Brain pericyte (primary cell): ENCODE measurements around the gene TMPO.
A peak's percentile ranks its signal among the peaks of the same experiment; 100 is the strongest.
"Not testable (repeated sequence)": the region's sequence is repeated elsewhere in the genome, so short reads cannot be mapped to it uniquely, and the experiment has no call there.

Experiments
- DNase-seq: peaks from one replicate; pipeline ENCODE4 v3.0.0-alpha.2; 2012; ENCODE audit warnings: low read depth, low spot score

TMPO gene

DNA sequence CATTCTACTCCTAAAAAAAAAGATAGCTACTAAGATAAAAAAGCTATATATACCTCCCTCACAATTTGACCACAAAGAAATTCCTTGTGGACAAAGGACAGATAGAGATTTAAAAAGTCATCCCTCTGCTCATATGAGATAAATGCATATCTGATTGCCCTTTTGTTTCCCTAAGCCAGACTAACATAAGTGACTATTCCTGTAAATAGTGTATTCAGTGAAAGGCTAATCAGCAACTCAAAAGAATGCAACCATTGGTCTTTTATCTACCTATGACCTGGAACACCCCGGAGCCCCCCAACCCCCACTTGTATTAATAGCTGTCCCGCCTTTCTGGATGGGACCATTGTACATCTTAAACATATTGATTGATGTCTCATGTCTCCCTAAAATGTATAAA, 6.3 kb upstream of the TMPO start:
- no peak for DNase-seq

DNA sequence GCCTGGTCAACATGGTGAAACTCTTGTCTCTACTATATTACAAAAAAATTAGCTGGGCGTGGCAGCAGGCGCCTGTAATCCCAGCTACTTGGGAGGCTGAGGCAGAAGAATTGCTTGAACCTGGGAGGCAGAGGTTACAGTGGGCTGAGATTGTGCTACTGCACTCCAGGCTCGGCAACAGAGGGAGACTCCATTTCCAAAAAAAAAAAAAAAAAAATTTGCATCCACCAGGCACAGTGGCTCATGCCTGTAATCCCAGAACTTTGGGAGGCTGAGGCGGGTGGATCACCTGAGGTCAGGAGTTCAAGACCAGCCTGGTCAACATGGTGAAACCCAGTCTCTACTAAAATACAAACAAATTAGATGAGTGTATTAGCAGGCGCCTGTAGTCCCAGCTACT, 3.6 kb upstream of the TMPO start:
- not testable (repeated sequence) for DNase-seq

DNA sequence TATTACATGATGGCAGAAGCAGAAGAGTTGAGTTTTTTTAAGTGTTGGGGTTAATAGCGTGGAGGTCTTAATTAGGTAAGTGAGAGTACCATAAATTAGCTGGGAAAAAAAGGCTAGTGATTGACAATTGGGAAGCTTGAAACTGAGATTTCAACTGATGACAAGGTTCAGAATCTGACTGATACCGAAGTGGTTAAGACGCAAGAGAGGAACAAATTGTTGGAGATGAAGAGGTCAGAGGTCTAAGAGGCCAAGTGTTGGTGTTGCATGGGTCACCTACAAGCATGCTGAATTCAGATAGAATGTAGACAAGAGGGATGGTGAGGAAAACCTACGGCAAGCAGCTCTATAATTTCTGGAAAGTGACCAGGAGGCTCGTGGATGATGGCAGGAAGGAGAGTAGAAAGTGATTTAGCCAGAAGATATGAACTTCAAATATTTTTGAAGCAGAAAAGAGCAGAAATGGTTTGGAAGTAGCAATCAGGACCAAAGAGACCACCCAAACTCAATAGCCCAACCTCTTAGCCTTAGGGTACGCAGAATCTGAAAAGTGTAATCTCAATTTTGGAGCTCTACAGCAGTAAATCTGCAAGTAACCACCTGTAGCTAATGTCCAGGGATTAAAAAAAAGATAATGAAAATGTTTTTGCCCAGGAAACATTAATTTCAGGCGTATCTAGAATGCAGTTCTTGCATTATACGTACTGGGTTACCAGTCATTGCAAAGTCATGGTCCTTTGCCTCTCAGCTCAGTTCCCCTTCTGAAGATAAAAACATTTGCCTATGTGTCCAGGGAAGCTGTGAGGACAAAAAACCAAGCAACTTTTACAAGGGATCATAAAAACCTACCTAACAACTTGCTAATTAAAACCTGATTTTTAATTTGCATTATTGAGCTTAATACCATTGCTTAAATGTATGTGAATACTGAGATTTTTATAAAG, 1.7 kb upstream of the TMPO start:
- no peak for DNase-seq

DNA sequence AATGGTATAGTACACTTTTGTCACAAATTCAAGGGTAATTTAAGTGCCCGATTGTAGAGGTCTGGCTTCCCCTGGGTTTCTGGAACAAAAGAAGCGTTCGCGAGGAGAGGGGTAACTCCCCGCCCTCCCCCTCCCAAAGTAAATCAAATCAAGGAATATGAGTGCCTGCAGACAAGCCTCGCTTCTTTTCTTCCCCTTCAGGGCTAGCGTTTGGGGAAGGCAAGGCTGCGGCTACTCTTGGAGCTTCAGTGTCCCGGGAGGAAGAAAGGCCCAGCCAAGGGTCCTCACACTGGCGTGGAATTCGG, 456 bp upstream of the TMPO start:
- DNase-seq = no peak

DNA sequence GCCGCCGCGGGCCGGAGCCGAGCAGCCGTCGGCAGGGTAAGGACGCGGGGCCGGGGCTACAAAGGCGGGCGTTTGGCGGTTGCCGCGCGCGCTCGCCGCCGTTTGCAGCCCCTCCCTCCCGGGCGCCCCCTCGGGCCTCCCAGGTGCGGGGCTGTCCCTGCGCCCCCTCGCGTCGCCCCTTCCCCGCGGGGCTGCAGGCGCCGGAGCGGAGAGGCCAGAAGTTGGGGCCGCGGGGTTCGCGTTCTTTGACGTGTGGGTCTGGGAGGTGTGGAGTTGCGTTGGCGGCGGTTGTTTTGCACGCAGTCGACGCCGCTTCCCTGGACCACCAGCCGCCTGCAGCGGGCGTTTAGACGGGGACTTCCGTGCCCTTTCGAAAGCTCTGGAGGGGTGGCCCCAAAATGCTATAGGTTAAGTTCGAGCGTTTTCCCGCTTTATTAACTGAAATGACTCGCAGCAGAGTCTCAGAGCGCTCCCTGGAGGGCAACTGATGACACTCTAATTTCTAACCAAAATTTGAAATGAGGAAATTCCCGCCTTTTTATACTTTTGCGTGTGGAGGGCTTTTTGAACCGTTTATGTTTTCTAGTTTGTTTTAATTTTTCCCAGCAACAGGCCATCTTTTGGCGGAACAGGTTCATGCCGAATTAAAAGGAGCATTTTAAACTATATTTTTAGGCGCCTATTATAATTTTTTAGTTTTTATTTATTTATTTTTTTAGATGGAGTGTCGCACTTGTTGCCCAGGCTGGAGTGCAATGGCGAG, 902 bp downstream of the TMPO start:
- DNase-seq = peak; percentile 16

DNA sequence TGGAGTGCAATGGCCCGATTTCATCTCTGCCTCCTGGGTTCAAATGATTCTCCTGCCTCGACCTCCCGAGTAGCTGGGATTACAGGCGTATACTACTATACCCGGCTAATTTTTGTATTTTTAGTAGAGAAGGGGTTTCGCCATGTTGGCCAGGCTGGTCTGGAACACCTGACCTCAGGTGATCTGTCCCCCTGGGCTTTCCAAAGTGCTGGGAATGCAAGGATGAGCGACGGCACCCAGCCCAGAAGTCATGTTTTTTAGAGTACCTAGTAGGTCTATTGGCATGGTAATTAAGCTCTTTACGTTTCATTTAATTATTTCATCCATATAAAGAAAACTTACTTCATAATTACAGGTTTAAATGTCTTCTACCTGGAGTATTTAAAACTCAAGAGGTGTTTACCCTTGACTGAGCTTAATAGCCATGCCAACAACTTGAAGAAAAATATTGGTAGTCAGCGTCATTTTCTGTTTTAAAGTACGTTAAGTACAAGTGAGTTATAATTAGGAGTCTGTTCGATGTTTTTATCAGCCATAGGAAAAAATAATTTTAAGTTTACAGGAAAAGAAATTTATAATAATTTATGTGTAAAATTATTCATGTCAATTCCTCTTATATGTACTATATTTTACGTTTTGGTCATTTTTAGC, 4.0 kb downstream of the TMPO start:
- DNase-seq = no peak

DNA sequence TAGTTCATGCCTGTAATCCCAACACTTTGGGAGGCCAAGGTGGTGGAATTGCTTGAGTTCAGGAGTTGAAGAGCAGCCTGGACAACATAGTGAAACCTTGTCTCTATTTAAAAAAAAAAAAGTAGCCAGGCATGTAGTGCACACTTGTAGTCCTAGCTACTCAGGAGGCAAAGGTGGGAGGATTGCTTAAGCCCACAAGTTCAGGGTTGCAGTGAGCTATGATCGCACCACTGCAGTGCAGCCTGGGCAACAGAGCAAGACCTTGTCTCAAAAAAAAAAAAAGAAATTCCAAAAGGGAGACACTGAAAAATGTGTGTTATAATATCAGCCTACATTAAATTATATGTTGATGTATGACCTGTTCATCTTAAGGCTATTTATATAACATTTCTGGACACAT, 14.7 kb downstream of the TMPO start:
- DNase-seq = no peak

DNA sequence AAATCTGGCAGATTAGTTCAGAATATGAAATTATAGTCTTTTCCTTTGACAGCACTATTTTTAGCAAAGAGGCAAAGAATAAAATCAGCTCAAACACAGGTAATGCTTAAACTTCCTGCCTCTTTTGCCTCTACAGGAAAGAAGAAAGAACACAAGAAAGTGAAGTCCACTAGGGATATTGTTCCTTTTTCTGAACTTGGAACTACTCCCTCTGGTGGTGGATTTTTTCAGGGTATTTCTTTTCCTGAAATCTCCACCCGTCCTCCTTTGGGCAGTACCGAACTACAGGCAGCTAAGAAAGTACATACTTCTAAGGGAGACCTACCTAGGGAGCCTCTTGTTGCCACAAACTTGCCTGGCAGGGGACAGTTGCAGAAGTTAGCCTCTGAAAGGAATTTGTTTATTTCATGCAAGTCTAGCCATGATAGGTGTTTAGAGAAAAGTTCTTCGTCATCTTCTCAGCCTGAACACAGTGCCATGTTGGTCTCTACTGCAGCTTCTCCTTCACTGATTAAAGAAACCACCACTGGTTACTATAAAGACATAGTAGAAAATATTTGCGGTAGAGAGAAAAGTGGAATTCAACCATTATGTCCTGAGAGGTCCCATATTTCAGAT, 17.4 kb downstream of the TMPO start:
- peak; percentile 13 for DNase-seq

DNA sequence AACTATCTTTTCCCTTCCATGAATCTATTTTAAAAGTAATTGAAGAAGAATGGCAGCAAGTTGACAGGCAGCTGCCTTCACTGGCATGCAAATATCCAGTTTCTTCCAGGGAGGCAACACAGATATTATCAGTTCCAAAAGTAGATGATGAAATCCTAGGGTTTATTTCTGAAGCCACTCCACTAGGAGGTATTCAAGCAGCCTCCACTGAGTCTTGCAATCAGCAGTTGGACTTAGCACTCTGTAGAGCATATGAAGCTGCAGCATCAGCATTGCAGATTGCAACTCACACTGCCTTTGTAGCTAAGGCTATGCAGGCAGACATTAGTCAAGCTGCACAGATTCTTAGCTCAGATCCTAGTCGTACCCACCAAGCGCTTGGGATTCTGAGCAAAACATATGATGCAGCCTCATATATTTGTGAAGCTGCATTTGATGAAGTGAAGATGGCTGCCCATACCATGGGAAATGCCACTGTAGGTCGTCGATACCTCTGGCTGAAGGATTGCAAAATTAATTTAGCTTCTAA, 18.4 kb downstream of the TMPO start:
- DNase-seq = no peak

DNA sequence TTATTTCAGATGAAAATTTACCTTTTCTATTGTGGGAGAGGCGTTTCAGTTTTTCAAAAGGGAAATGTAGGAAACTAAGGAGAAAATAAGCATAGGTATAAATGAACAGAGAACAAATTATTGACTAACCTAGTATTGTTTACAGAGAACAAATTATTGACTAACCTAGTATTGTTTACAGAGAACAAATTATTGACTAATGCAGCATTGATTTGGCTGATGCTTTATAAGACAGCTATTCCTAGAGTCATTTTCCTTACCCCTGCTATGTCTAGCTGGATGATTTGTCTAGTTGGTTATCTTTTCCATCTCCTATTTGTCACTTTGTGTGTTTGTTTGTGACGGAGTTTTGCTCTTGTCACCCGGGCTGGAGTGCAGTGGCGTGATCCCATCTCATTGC, 22.6 kb downstream of the TMPO start:
- no peak for DNase-seq

DNA sequence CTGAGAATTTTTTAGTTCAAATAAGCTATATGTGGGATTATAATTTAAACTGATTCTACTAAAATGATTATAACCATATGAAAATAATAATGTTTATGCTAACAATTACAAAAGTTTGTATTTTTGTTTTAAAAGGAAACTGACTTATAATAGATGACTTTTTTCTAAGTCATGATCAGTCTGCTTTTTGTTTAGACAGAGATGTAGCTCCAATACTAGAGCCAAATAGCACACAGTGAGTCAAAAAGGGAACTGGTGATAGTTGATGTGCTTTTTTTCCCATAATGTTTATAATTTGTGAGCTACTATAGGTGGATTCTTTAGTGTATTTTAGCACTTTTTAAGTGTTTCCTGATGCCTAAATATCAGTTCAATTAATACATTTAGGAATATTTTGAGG, 28.3 kb downstream of the TMPO start:
- no peak for DNase-seq

DNA sequence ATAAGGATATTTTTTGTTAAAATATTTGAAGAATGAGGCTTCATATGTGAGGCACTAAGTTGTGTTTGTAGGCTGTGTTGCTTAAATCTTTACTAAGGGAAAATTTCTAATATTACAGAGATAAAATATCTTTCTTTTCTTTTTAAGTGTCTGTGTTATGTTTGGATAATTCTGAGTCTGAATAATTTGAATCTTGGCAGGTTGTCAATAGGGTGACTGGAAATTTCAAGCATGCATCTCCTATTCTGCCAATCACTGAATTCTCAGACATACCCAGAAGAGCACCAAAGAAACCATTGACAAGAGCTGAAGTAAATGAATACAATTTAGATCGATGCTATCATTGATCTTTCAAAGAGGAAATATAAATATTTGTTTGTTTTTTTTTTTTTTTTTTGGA, 29.4 kb downstream of the TMPO start:
- DNase-seq = no peak

DNA sequence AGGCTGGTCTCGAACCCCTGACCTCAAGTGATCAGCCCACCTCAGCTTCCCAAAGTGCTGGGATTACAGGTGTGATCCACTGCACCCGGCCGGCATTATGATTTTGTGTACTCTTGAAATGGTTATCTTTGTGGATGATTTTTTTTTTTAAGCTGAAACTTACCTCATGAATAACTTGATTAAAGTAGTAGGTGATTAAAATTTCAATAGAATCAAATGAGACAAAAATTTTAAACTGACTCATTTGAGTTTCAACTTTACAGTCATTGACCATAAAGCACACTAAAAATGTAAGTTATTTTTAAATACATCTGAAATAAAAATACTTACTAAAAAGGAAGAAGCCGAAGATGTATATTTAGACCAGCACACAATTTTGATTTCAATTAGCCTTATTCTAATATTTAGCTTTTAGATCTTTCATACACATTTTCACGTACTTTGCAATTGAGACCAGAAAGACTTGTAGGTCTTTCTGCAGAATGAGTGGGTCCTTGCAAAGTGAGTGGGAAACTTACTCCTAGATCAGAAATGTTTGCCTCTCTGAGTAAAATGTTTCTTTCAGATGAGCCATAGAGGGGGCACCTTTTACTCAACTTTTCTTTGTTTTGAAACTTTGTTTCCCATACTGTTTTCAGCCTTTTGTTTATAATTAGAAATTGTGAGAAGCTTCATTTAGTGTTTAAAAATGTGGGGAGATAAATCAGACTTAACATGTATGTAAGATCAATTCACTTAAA, 34.2 kb downstream of the TMPO start:
- no peak for DNase-seq

DNA sequence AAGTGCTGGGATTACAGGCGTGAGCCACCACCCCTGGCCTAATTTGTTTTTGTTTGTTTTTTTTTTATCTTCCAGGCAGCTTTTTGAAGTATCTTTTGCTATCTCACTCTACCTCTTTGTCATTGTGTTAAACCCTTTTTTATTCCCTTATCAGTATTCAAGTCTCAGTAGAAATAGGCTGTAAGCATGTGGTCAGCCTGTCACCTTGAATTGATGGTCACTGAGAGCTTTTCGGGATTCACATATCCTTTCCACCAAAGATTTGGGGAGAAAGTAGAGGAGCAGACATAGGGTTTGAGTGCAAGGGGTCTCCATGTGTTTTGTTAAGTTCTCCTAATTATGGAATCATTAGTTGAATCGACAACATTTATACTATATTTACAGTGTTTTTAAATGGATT, 36.4 kb downstream of the TMPO start:
- no peak for DNase-seq

DNA sequence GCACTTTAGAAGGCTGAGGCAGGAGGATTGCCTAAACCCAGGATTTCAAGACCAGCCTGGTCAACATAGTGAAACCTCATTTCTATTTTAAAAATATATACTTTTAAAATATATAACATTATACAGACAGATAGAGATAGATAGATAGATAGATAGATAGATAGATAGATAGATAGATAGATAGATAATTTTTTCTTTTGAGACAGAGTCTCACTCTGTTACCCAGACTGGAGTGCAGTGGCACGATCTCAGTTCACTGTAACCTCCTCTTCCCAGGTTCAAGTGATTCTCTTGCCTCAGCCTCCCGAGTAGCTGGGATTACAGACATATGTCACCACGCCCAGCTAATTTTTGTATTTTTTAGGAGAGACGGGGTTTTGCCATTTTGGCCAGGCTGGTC, 42.7 kb downstream of the TMPO start:
- not testable (repeated sequence) for DNase-seq

DNA sequence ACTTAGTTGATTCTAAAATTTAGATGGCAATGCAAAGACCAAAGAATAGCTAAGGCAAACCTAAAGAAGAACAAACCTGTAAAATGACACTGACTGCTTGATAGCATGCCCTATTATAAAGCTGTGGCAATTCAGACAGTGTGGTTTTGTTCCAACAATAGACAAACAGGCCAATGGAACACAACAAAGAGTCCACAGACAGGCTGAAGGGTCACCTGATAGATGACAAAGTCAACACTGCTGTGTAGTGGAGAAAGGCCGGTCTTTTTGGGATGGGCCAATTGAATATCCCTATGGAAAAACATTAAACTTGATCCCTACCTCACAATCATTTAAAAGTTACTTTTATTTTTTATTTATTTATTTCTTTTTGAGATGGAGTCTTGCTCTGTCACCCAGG, 44.3 kb downstream of the TMPO start:
- DNase-seq = no peak

DNA sequence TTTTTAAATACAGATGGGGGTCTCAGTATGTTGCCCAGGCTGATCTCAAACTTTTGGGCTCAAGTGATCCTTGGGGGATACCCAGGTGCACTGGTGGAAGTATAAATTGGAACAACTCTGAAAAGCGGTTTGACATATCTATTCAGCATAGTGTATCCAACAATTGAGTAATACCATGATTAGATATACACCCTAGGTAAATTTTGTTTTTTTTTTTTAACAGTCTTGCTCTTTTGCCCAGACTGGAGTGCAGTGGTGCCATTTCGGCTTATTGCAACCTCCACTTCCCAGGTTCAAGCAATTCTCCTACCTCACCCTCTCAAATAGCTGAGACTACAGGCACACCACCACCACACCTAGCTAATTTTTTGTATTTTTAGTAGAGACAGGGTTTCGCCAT, 46.5 kb downstream of the TMPO start:
- DNase-seq = no peak

DNA sequence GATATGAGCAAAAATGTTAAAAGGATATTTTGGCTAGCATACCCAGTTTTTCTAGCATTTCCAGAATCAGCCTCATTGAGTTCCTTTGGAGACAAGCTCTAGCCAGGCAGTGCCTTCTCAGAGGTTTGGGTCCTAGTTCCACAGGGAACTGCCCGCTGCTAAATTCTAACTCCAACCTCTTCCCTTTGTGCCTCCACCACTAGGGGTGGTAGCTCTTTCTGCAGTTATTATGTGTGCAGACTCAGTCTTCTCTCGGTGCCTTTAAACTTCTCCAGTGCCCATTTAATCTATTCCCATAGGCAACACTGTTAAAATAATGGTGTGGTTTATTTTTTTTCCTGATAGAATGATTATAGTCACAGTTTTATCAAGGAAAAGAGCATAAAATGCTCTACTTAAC, 56.6 kb downstream of the TMPO start:
- DNase-seq = no peak

DNA sequence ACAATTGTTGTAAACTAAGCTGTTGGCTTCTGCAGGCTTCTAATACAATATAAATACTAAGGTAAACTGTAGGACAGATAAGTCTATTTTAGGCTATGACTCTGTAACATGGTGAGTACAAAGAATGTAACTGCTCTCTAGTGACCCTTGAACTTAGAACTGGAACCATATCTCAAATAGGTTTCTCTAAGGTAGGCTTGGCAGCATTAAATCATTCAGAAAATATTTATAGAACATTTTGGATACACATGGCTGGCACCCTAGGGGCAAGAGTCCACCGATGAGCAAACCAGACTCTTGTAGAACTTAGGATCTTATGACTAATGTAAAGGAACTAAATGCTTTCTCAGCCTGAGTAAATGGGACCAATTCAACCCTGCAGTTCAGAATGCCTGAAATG, 58.7 kb downstream of the TMPO start:
- no peak for DNase-seq

DNA sequence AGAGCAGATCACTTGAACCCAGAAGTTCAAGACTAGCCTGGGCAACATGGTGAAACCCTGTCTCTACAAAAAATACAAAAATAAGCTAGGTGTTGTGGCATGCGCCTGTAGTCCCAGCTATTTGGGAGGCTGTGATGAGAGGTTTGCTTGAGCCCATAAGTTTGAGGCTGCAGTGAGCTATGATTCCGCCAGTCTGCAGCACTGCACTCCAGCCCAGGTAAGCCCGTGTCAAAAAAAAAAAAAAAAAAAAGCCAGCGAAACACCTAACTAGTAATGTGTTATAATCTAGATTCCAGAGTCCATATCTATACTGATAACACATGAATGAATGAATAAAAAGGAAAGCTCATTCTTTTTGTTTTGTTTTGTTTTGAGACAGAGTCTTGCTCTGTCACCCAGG, 59.6 kb downstream of the TMPO start:
- DNase-seq = no peak

DNA sequence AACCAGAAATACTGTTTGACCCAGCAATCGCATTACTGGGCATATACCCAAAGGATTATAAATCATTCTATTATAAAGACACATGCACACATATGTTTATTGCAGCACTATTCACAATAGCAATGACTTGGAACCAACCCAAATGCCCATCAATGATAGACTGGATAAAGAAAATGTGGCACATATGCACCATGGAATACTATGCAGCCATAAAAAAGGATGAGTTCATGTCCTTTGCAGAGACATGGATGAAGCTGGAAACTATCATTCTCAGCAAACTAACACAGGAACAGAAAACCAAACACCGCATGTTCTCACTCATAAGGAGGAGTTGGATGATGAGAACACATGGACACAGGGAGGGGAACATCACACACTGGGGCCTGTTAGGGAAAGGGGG, 61.4 kb downstream of the TMPO start:
- not testable (repeated sequence) for DNase-seq
